ENCODE data around the gene GTF2A1L.

DNA sequence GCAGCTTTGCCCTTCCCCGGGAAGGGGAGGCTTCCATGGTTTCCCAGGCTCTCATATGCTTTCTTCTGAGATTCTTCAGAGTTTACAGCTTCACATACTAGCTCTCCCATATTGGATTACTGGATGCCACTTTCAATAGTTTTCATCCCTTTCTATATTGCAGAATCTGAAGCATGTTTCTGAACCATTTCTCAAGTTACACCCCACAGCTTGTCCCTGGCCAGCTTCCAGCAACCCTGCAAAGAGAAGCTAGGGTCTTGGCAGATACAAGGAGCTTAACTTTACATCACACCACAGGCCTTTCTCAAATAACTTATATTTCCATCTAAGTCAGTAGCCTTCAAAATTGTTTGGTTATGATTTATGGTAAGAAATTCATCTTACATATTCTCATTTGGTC is 98.3 kb downstream of the GTF2A1L start:
- TF ChIP-seq, protein P1, sequence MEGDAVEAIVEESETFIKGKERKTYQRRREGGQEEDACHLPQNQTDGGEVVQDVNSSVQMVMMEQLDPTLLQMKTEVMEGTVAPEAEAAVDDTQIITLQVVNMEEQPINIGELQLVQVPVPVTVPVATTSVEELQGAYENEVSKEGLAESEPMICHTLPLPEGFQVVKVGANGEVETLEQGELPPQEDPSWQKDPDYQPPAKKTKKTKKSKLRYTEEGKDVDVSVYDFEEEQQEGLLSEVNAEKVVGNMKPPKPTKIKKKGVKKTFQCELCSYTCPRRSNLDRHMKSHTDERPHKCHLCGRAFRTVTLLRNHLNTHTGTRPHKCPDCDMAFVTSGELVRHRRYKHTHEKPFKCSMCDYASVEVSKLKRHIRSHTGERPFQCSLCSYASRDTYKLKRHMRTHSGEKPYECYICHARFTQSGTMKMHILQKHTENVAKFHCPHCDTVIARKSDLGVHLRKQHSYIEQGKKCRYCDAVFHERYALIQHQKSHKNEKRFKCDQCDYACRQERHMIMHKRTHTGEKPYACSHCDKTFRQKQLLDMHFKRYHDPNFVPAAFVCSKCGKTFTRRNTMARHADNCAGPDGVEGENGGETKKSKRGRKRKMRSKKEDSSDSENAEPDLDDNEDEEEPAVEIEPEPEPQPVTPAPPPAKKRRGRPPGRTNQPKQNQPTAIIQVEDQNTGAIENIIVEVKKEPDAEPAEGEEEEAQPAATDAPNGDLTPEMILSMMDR (IDR thresholded peaks at IDR 0.05), result no peak
- TF ChIP-seq KDM1A (IDR thresholded peaks at IDR 0.05; ENCODE audit: low read depth), result no peak
- no peak for TF ChIP-seq CBX8 (IDR thresholded peaks at IDR 0.05)
- TF ChIP-seq, protein P2, sequence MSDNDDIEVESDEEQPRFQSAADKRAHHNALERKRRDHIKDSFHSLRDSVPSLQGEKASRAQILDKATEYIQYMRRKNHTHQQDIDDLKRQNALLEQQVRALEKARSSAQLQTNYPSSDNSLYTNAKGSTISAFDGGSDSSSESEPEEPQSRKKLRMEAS (IDR thresholded peaks at IDR 0.05), result no peak
- TF ChIP-seq NR3C1 (IDR thresholded peaks at IDR 0.05), result no peak
- no peak for TF ChIP-seq HMGXB4 (CRISPR knock-in tag; IDR thresholded peaks at IDR 0.05; ENCODE audit: borderline replicate concordance)
- TF ChIP-seq EP300 (IDR thresholded peaks at IDR 0.05), result no peak
- no peak for TF ChIP-seq RARB (CRISPR knock-in tag; IDR thresholded peaks at IDR 0.05)
- TF ChIP-seq RAD21 (conservative IDR thresholded peaks at IDR 0.05 in 1 of 2, IDR thresholded peaks at IDR 0.05 in 1 of 2), result no peak
- no peak for TF ChIP-seq RCOR1 (IDR thresholded peaks at IDR 0.05; ENCODE audit: low read depth, low read length)
- no peak for TF ChIP-seq PBX3 (IDR thresholded peaks at IDR 0.05)
